Fibroblast of lung (primary cell): ENCODE results near the gene SLC25A23.

Source experiments
- CTCF ChIP-seq, 2 donors: IDR thresholded peaks in 1 of 2; conservative IDR thresholded peaks in 1 of 2; 1 replicate in 1 of 2; 2 replicates in 1 of 2; pipeline ENCODE4 v1.5.1; 2011 to 2012; ENCODE audit warnings: low read length in 2 of 2, control low read depth in 1 of 2, inconsistent platforms in 1 of 2, low read depth in 1 of 2, mild to moderate bottlenecking in 1 of 2
- EZH2 ChIP-seq: IDR thresholded peaks from 2 replicates; pipeline ENCODE4 v1.5.1; 2012; ENCODE audit warnings: low read length, control low read depth, mild to moderate bottlenecking; ENCODE audit errors: missing control alignments

- no peak for TF ChIP-seq EZH2
- TF ChIP-seq CTCF (conservative IDR thresholded peaks at IDR 0.05 in 1 of 2, IDR thresholded peaks at IDR 0.05 in 1 of 2; ENCODE audit: low read depth in 1 of 2, low read length in 2 of 2), result no peak
Measured at GRCh38 chr19:6402058-6402457, 57.5 kb downstream of the SLC25A23 start.
